Activated naive CD4-positive, alpha-beta T cell treated with anti-CD3 and anti-CD28 coated beads for 36 hours (primary cell): Measurements from ENCODE around the gene UCKL1. TPM values are rescaled to one million over a fixed set of nuclear protein-coding genes. Genes with fewer than 3 reads are reported as not detected.

Source experiments
- CTCF ChIA-PET: fragments of 350-600 bp; sonication (Branson Sonifier 250); formaldehyde crosslinking; loops from one replicate; lab custom pipeline; 2021; ENCODE audit warnings: antibody characterized with exemption; lab: Charles Lee
- DNase-seq: peaks from one replicate; pipeline ENCODE4 v3.0.0-alpha.2; 2020
- H3K27ac Mint-ChIP-seq: one replicate; pipeline ENCODE4 v1.8.0; 2021; ENCODE audit warnings: mild to moderate bottlenecking, mixed read lengths
- H3K27me3 Mint-ChIP-seq: one replicate; pipeline ENCODE4 v1.8.0; 2021; ENCODE audit warnings: low read depth, mixed read lengths
- H3K36me3 Mint-ChIP-seq: one replicate; pipeline ENCODE4 v1.8.0; 2021; ENCODE audit warnings: low read depth, mixed read lengths
- H3K4me1 Mint-ChIP-seq: one replicate; pipeline ENCODE4 v1.8.0; 2021; ENCODE audit warnings: low read depth, mixed read lengths
- H3K4me3 Mint-ChIP-seq: one replicate; pipeline ENCODE4 v1.8.0; 2021; ENCODE audit warnings: mild to moderate bottlenecking, moderate library complexity, mixed read lengths
- H3K9me3 Mint-ChIP-seq: one replicate; pipeline ENCODE4 v1.8.0; 2021; ENCODE audit warnings: mixed read lengths
- intact Hi-C: fragments of 100-400 bp; cut with micrococcal nuclease; formaldehyde crosslinking; loops from one replicate; pipeline ENCODE4 v1.15.1; 2023
- total RNA-seq, 2 experiments: library from RNA; stranded (reverse); gene quantifications; one replicate each; pipeline ENCODE4 v1.2.3, GENCODE V29; 2021

UCKL1 gene
- total RNA-seq, 2 experiments from 2014 or later, result 23.3 to 23.9 TPM

DNA sequence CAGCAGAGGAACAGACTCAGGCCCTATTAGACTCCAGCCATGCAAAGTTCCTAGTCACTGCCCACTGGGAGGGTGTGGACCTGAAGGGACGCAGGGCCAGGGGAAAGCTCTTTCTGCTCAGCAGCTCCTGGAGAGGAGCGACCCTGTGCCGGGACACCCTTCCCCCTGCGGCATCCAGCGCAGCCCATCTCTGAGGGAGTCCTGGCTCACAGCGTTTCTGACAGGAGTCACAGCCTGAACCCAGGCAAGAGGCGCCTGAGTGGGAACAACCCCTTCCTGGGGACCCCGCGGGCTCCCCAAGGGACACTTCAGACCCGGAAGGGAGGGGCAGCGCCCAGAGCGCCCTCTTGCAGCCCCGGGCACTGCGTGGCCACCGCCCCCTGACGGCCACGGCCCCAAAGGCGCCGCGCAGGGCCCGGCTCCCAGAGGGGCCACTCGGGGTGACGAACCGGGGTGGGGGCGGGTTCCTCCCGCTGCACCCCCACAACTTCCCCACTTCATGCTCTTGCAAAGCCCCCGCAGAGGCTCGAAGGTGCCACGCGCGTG, 862 bp downstream of the UCKL1 start:
- intact Hi-C loops, result loop anchor here (5.0 kb wide), 1 partner anchor 298 kb away; the partner anchor contains the start of gene RTEL1
- CTCF ChIA-PET, result interaction anchor here (0.6 kb wide), 1 partner anchor 249 kb away, joined by 3 read pairs; no protein-coding TSS in a partner anchor
- no peaks in the 10 kb centered on the region for H3K27me3 Mint-ChIP-seq
- peaks cover 7% of the 10 kb centered on the region for H3K36me3 Mint-ChIP-seq
- peaks cover 39% of the 10 kb centered on the region for H3K4me1 Mint-ChIP-seq
- peak overlapping the region; percentile 71 for H3K27ac Mint-ChIP-seq
- H3K4me3 Mint-ChIP-seq, result peak overlapping the region; percentile 79
- DNase-seq, result peak; percentile 41
- no peaks in the 10 kb centered on the region for H3K9me3 Mint-ChIP-seq

DNA sequence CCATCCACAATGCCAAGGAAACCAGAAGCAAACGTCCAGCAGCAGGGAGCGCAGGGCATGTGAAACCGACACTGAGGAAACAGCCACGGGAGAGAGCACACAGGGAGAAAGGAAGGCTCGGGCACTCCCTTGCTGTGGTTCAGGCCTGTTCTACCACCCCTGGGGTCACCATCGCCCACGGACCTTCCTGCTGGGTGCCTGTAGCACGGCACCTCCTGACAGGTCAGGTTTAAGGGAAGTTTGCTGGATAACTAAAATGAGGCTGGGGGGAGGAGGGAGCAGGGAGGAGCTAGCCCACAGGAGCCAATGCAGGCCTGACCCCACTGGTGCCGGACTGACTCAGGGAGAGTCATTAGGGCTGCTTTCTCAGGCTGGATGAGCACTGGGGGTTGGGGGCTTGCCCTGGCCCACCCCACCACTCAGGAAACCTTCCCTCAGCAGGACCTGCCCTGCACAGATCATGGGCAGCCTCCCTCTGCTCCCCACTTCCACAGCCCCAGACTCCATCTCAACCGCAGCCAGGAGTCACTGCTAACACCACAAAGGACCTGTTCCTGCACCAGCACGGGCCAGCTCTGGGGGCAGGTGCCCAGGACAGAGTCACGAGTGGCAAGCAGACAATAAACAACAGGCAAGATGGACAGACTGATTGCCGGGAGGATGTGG, 2.3 kb downstream of the UCKL1 start:
- no peaks in the 10 kb centered on the region for H3K27me3 Mint-ChIP-seq
- peaks cover 50% of the 10 kb centered on the region for H3K4me1 Mint-ChIP-seq
- no peak overlapping the region for H3K27ac Mint-ChIP-seq
- intact Hi-C loops, result no loop called here
- DNase-seq, result no peak
- peak overlapping the region; percentile 79 for H3K4me3 Mint-ChIP-seq
- no peaks in the 10 kb centered on the region for H3K9me3 Mint-ChIP-seq
- CTCF ChIA-PET, result interaction anchor here (1.0 kb wide), 1 partner anchor 20 kb away, joined by 3 read pairs; no protein-coding TSS in a partner anchor
- peaks cover 2% of the 10 kb centered on the region for H3K36me3 Mint-ChIP-seq

DNA sequence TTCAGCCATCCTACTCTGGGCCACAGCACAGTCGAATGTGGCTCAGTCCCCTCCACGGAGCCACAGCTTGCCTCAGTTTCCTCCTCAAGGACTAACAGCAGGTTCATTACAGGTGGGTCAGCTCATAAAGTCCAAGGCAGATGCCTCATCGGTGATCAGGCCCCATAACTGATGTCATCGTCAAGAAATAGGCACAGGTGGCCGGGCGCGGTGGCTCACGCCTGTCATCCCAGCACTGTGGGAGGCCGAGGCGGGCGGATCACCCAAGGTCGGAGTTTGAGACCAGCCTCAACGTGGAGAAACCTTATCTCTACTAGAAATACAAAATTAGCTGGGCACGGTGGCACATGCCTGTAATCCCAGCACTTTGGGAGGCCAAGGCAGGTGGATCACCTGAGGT, 3.4 kb downstream of the UCKL1 start:
- no peak overlapping the region for H3K27ac Mint-ChIP-seq
- H3K36me3 Mint-ChIP-seq, result peaks cover 3% of the 10 kb centered on the region
- H3K4me3 Mint-ChIP-seq, result no peak overlapping the region
- no peaks in the 10 kb centered on the region for H3K9me3 Mint-ChIP-seq
- CTCF ChIA-PET, result interaction anchor here (0.7 kb wide), 1 partner anchor 333 kb away, joined by 3 read pairs; no protein-coding TSS in a partner anchor
- no peaks in the 10 kb centered on the region for H3K27me3 Mint-ChIP-seq
- no peak for DNase-seq
- intact Hi-C loops, result no loop called here
- peaks cover 56% of the 10 kb centered on the region for H3K4me1 Mint-ChIP-seq

DNA sequence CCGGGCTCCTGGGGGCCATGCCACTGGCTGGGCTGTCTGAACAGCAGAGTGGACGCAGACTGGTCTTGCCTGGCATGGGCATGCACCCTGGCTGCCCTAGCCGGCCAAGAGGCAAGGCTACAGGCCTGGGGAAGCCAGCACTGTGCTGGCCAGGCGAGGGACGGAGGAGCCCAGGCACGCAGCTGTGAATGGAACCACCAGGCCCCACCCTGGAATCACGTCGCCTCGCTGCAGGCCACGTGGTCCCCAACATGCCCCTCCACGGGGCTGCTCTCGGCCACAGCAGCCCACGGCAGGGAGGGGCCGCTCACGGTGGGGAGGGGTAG, 4.0 kb downstream of the UCKL1 start:
- no peak overlapping the region for H3K27ac Mint-ChIP-seq
- H3K36me3 Mint-ChIP-seq, result peaks cover 3% of the 10 kb centered on the region
- H3K27me3 Mint-ChIP-seq, result no peaks in the 10 kb centered on the region
- no peaks in the 10 kb centered on the region for H3K9me3 Mint-ChIP-seq
- intact Hi-C loops, result no loop called here
- no peak overlapping the region for H3K4me3 Mint-ChIP-seq
- DNase-seq, result no peak
- H3K4me1 Mint-ChIP-seq, result peaks cover 56% of the 10 kb centered on the region
- CTCF ChIA-PET, result interaction anchor here (1.8 kb wide), 1 partner anchor 22 kb away, joined by 6 read pairs; no protein-coding TSS in a partner anchor

DNA sequence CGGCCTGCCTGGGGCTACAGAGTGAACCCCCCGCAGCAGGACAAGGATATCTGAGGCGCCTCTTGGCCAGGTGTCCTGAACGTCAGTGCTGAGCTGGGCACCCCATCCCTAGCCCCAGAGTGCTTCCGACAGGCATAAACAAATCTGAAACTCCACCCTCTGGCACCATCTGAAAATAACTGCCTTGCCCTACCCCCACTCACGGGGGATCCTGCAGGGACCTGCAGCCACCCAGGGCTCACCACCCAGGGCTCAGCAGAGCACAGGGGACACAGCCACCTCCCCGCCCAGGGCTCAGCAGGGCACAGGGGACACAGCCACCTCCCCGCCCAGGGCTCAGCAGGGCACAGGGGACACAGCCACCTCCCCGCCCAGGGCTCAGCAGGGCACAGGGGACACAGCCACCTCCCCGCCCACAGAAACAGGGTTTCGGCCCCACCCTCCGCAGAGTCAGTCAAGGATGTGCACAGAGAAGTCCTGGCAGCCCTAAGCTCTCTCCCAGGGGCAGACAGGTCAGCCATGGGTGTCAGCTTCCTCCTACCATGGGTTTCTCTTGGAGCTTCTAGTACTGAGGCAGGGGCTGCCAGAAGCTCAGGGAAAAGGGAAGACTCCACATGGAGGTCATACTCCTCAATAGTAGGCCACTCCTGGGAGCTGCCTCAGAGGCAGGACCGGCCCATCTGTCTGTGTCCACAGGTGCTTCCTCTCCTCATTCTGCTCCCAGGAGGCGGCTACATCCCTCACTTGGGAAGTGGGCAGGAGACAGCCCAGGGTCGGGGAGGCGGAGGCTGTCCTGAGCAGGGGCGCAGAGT, 4.6 kb downstream of the UCKL1 start:
- intact Hi-C loops, result no loop called here
- Mint-ChIP-seq H3K27me3 (no peaks in the 10 kb centered on the region), H3K36me3 (peaks cover 3% of the 10 kb centered on the region), H3K9me3 (no peaks in the 10 kb centered on the region), H3K4me1 (peaks cover 57% of the 10 kb centered on the region), H3K27ac (no peak overlapping the region), H3K4me3 (no peak overlapping the region)
- CTCF ChIA-PET, result interaction anchor here (1.8 kb wide), 1 partner anchor 22 kb away, joined by 6 read pairs; no protein-coding TSS in a partner anchor
- DNase-seq, result no peak

DNA sequence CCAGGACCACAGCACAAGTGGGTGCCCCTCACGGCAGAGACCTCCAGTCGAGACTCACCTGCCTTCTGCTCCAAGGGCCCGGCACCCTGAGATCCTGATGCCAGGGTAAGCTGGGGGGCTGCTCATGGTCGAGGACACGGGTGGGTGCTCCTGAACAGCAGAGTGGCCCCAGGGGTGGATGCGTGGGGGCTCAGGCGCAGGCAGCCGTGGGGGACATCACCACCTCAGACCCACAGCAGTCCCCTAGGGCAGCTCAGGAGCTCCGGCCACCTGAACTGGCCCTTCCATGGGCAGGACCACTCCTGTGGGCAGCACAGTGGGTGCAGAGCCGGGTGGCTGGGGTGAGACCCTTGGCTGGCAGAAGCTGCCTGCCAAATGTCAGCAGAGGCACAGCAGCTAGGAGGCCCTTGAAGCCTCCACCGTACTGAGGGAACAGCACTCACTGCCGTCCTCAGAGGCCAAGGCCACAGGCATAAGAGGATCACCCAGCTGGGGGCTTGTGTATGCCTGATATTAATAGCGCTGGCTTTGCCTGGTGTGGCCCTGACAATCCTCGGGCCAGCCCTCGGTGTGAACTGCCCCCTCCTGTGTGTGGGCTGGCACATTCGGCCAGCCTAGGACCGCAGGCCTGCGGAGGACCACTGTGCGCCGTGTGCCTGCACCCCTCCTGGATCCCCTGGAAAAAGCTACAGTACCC, 5.4 kb downstream of the UCKL1 start:
- Mint-ChIP-seq H3K36me3 (peaks cover 3% of the 10 kb centered on the region), H3K4me3 (no peak overlapping the region), H3K4me1 (peaks cover 55% of the 10 kb centered on the region), H3K27me3 (no peaks in the 10 kb centered on the region), H3K9me3 (no peaks in the 10 kb centered on the region), H3K27ac (peak overlapping the region; percentile 26)
- CTCF ChIA-PET, result interaction anchor here (1.8 kb wide), 1 partner anchor 23 kb away, joined by 6 read pairs; no protein-coding TSS in a partner anchor
- intact Hi-C loops, result no loop called here
- DNase-seq, result no peak

DNA sequence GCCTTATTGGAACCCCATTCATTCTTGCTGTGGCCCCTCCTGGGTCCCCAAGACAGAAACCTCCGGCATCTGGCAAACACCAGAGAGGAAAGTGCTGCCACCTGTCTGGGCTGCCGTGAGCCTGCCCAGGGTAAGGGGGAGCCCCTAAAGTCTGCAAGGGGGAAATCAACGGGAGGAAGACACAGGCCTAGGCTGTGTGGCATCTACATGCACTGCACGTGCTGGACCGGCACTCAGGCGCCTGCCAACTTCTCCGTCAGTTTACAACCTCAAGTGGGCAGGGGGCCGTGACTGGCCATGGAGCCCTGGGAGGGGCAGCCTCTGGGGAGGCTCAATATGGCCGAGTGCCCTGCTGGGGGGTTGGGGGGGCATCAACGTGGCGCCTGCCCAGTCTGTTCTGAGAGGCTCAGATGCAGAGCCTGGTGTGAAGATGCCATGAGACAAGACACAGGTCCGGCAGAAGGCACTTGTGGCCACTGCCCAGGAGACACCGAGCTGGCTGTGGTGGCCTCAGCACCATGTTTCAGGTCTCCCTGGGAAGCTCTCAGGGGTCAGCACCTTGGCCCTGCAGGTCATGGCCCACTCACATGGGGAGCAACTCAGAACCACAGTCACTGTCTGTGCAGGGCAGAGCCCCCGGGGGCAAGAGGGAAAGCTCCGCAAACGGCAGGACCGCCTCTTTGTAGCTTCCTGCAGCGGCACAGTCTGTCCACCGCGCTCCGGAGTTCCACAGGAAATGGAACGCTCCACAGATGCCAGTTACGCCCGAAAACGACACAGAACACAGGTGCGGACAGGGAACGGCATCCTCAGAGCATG, 8.4 kb downstream of the UCKL1 start:
- peak overlapping the region; percentile 50 for H3K27ac Mint-ChIP-seq
- intact Hi-C loops, result no loop called here
- no peaks in the 10 kb centered on the region for H3K27me3 Mint-ChIP-seq
- CTCF ChIA-PET, result no interaction called here
- H3K4me3 Mint-ChIP-seq, result peak overlapping the region; percentile 45
- peaks cover 7% of the 10 kb centered on the region for H3K36me3 Mint-ChIP-seq
- peaks cover 34% of the 10 kb centered on the region for H3K4me1 Mint-ChIP-seq
- peak; percentile 74 for DNase-seq
- H3K9me3 Mint-ChIP-seq, result no peaks in the 10 kb centered on the region

DNA sequence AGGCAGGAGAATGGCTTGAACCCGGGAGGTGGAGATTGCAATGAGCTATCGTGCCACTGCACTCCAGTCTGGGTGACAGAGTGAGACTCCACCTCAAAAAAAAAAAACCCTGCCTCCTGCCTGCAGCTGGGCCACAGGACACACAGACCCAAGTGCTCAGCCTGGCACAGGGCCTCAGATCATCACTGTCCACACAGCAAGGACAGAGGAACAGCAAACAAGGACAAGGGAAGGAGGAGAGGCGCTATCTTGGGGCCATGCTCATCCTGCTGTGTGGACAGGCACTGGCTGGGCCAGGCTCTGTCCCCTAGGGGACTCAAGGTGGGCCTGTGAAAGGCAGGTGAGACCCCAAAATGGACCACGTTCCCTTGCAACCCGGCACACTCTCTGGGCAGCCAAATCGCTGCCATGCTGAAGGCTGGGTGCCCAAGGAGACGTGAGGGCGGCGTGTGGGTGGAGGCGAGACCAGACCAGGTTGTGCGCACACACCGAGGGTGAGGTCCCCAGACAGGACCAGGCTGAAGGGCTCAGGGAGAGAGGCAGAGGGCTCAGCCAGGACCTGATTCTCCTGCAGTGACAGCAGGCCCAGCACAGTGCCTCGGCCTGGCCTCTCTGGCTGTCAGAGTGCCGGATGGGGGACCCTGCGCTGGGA, 9.1 kb downstream of the UCKL1 start:
- peak overlapping the region; percentile 50 for H3K27ac Mint-ChIP-seq
- no peak for DNase-seq
- peaks cover 7% of the 10 kb centered on the region for H3K36me3 Mint-ChIP-seq
- peak overlapping the region; percentile 34 for H3K4me3 Mint-ChIP-seq
- no peaks in the 10 kb centered on the region for H3K9me3 Mint-ChIP-seq
- no peaks in the 10 kb centered on the region for H3K27me3 Mint-ChIP-seq
- CTCF ChIA-PET, result no interaction called here
- intact Hi-C loops, result no loop called here
- peaks cover 35% of the 10 kb centered on the region for H3K4me1 Mint-ChIP-seq

DNA sequence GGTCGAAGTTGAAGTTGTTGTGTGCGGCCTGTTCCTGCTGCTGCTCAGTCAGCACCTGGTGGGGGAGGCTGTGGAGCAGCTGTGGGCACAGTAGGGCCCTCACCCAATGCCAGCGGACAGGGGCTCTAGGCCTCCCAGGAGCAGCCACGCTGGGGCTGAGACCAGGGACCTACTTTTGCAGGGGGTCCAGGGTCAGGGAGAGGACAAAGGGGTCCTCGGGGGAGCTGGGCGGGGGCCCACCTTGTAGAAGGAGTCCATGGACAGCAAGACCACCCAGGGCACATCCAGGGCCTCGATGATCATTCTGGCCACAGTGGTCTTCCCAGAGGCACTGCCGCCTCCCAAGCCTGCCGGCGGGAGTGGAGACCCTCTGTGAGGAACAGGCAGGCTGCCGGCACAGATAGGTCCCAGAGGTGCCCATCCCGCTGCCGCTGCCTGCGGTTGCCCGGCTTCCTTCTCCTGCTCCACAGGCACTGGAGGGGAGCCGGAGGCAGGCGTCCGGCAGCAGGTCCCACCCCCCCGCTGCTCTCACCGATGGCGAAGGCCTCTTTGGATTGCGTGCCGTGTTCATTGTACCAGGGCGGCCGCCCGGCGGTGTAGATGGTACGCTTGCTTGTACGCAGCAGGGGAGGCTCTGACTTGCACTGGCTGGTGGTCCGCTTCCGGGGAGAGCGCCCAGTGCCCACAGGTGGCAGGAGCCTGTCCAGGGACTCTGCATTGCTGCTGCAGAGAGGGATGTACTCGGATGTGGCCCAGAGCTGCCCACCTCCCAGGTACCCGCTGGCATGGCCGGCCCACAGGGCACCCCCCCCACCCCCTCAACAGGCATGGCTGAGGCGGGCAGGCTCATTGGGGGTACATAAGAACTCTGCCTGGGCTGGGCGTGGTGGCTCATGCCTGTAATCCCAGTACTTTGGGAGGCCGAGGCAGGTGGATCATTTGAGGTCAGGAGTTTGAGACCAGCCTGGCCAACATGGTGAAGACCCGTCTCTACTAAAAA, 10.0 kb downstream of the UCKL1 start:
- Mint-ChIP-seq H3K4me1 (peaks cover 39% of the 10 kb centered on the region), H3K9me3 (no peaks in the 10 kb centered on the region), H3K27me3 (no peaks in the 10 kb centered on the region), H3K4me3 (no peak overlapping the region), H3K36me3 (peaks cover 7% of the 10 kb centered on the region), H3K27ac (no peak overlapping the region)
- DNase-seq, result no peak
- intact Hi-C loops, result no loop called here
- CTCF ChIA-PET, result no interaction called here

DNA sequence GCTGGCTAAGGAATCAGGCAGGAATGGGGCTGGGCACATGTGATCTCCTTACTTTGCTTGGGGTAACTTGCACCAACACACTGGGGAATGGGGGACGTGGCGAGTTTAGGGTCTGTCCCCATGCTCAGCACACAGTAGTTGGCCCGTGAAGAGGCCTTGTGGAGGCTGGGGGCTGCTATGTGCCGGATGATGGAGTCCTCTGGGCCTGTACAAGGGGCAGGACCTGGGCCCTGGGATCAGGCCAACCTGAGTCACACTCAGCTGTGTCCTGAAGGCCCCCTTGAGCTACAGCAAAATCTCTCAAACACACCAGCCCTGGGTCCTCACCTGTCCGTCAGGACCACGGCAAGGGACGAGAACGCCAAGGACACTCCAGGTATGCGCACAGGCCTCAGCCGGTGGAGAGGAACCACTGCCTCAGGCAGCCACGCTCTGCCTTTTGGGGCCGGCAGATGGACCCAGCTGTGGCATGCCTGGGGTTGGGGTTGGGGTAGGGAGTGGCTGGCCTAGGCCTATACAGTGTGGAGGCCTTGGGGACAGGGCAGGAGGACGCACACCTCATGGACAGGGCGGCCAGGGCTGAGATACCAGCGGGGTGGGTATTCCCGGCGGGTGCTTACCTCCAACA, 11.1 kb downstream of the UCKL1 start:
- CTCF ChIA-PET, result no interaction called here
- no peaks in the 10 kb centered on the region for H3K9me3 Mint-ChIP-seq
- intact Hi-C loops, result no loop called here

More for the DNA sequence above, 11.1 kb downstream of the UCKL1 start:
- Mint-ChIP-seq H3K4me3 (no peak overlapping the region), H3K27me3 (no peaks in the 10 kb centered on the region), H3K4me1 (peaks cover 41% of the 10 kb centered on the region), H3K36me3 (peaks cover 12% of the 10 kb centered on the region), H3K27ac (no peak overlapping the region)
- DNase-seq, result no peak
